Measurements from ENCODE around the gene FADS1. TPM values are rescaled to one million over a fixed set of nuclear protein-coding genes. Genes with fewer than 3 reads are reported as not detected.

The FADS1 gene
- total RNA-seq, 1 experiment from 2014 or later: 105 TPM

GRCh38 chr11:61848631-61849030 lies 31.8 kb upstream of the FADS1 start:
- ChIA-PET POLR2A (interaction anchor here (0.7 kb wide), 1 partner anchor 21 kb away, joined by 3 read pairs; no protein-coding TSS in a partner anchor), CTCF (interaction anchor here (1.6 kb wide), 1 partner anchor 52 kb away, joined by 4 read pairs; no protein-coding TSS in a partner anchor)
- no peak for ATAC-seq
- TF ChIP-seq ZNF219 (CRISPR knock-in tag; IDR thresholded peaks at IDR 0.05; ENCODE audit: borderline replicate concordance) (no peak), ETV6 (CRISPR knock-in tag; IDR thresholded peaks at IDR 0.05) (no peak), RORB (CRISPR knock-in tag; IDR thresholded peaks at IDR 0.05) (no peak), TEAD1 (CRISPR knock-in tag; IDR thresholded peaks at IDR 0.05) (no peak), ARID4B (CRISPR knock-in tag; IDR thresholded peaks at IDR 0.05; ENCODE audit: borderline replicate concordance) (no peak), SP1 (CRISPR knock-in tag; conservative IDR thresholded peaks at IDR 0.05) (no peak), NR3C1 (CRISPR knock-in tag; conservative IDR thresholded peaks at IDR 0.05; ENCODE audit: low read depth) (no peak), PRRX2 (CRISPR knock-in tag; IDR thresholded peaks at IDR 0.05) (no peak), ATF1 (CRISPR knock-in tag; IDR thresholded peaks at IDR 0.05) (no peak), ZBTB21 (CRISPR knock-in tag; IDR thresholded peaks at IDR 0.05; ENCODE audit: borderline replicate concordance) (no peak), MYBL2 (CRISPR knock-in tag; IDR thresholded peaks at IDR 0.05) (no peak), JAZF1 (CRISPR knock-in tag; IDR thresholded peaks at IDR 0.05) (no peak), SOX15 (CRISPR knock-in tag; IDR thresholded peaks at IDR 0.05) (no peak), HMGA2 (CRISPR knock-in tag; IDR thresholded peaks at IDR 0.05) (no peak), ZNF317 (CRISPR knock-in tag; IDR thresholded peaks at IDR 0.05; ENCODE audit: borderline replicate concordance, low read depth) (no peak)
- TF ChIP-seq, protein P1, sequence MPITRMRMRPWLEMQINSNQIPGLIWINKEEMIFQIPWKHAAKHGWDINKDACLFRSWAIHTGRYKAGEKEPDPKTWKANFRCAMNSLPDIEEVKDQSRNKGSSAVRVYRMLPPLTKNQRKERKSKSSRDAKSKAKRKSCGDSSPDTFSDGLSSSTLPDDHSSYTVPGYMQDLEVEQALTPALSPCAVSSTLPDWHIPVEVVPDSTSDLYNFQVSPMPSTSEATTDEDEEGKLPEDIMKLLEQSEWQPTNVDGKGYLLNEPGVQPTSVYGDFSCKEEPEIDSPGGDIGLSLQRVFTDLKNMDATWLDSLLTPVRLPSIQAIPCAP (CRISPR knock-in tag; IDR thresholded peaks at IDR 0.05): no peak
- TF ChIP-seq, protein P2, sequence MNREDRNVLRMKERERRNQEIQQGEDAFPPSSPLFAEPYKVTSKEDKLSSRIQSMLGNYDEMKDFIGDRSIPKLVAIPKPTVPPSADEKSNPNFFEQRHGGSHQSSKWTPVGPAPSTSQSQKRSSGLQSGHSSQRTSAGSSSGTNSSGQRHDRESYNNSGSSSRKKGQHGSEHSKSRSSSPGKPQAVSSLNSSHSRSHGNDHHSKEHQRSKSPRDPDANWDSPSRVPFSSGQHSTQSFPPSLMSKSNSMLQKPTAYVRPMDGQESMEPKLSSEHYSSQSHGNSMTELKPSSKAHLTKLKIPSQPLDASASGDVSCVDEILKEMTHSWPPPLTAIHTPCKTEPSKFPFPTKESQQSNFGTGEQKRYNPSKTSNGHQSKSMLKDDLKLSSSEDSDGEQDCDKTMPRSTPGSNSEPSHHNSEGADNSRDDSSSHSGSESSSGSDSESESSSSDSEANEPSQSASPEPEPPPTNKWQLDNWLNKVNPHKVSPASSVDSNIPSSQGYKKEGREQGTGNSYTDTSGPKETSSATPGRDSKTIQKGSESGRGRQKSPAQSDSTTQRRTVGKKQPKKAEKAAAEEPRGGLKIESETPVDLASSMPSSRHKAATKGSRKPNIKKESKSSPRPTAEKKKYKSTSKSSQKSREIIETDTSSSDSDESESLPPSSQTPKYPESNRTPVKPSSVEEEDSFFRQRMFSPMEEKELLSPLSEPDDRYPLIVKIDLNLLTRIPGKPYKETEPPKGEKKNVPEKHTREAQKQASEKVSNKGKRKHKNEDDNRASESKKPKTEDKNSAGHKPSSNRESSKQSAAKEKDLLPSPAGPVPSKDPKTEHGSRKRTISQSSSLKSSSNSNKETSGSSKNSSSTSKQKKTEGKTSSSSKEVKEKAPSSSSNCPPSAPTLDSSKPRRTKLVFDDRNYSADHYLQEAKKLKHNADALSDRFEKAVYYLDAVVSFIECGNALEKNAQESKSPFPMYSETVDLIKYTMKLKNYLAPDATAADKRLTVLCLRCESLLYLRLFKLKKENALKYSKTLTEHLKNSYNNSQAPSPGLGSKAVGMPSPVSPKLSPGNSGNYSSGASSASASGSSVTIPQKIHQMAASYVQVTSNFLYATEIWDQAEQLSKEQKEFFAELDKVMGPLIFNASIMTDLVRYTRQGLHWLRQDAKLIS (CRISPR knock-in tag; IDR thresholded peaks at IDR 0.05; ENCODE audit: borderline replicate concordance): no peak
- TF ChIP-seq, protein P3, sequence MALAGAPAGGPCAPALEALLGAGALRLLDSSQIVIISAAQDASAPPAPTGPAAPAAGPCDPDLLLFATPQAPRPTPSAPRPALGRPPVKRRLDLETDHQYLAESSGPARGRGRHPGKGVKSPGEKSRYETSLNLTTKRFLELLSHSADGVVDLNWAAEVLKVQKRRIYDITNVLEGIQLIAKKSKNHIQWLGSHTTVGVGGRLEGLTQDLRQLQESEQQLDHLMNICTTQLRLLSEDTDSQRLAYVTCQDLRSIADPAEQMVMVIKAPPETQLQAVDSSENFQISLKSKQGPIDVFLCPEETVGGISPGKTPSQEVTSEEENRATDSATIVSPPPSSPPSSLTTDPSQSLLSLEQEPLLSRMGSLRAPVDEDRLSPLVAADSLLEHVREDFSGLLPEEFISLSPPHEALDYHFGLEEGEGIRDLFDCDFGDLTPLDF (CRISPR knock-in tag; IDR thresholded peaks at IDR 0.05): no peak
- TF ChIP-seq, protein P4, sequence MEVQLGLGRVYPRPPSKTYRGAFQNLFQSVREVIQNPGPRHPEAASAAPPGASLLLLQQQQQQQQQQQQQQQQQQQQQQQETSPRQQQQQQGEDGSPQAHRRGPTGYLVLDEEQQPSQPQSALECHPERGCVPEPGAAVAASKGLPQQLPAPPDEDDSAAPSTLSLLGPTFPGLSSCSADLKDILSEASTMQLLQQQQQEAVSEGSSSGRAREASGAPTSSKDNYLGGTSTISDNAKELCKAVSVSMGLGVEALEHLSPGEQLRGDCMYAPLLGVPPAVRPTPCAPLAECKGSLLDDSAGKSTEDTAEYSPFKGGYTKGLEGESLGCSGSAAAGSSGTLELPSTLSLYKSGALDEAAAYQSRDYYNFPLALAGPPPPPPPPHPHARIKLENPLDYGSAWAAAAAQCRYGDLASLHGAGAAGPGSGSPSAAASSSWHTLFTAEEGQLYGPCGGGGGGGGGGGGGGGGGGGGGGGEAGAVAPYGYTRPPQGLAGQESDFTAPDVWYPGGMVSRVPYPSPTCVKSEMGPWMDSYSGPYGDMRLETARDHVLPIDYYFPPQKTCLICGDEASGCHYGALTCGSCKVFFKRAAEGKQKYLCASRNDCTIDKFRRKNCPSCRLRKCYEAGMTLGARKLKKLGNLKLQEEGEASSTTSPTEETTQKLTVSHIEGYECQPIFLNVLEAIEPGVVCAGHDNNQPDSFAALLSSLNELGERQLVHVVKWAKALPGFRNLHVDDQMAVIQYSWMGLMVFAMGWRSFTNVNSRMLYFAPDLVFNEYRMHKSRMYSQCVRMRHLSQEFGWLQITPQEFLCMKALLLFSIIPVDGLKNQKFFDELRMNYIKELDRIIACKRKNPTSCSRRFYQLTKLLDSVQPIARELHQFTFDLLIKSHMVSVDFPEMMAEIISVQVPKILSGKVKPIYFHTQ (CRISPR knock-in tag; IDR thresholded peaks at IDR 0.05): no peak
- Mint-ChIP-seq H3K4me1 (peaks cover 3% of the 10 kb centered on the region; the same call in 1 of the 2 replicates), H3K9me3 (no peaks in the 10 kb centered on the region), H3K27ac (0 out of 2 replicates have a peak overlapping the region, but pooled peaks have one; percentile 41), H3K27me3 (ENCODE audit: low read depth) (no peaks in the 10 kb centered on the region), H3K36me3 (peaks cover 83% of the 10 kb centered on the region), H3K4me3 (no peak overlapping the region)
- no peak for DNase-seq (ENCODE audit: low spot score)
